PC-9 (cell line): ENCODE measurements around the gene RASIP1. TPM values are rescaled to one million over a fixed set of nuclear protein-coding genes. Genes with fewer than 3 reads are reported as not detected.

Experiments
- BruUV-seq: library from RNA; stranded (reverse); fragments of 400-500 nt; replicated peaks from 2 replicates; lab custom pipeline; 2021; lab: Mats Ljungman, UMichigan
- CTCF ChIA-PET: fragments of 300-600 bp; sonication (Branson Sonifier 250); formaldehyde crosslinking; loops from one replicate; lab custom pipeline; 2022; ENCODE audit warnings: antibody characterized with exemption; lab: Charles Lee
- POLR2A ChIA-PET: fragments of 300-600 bp; sonication (Branson Sonifier 250); formaldehyde crosslinking; loops from one replicate; lab custom pipeline; 2022; ENCODE audit warnings: antibody characterized with exemption; ENCODE audit not compliant: unreplicated experiment; lab: Charles Lee
- DNase-seq, 2 experiments: peaks; one replicate each; pipeline versions ENCODE4 v3.0.0 to v3.0.0-alpha.2; 2015 to 2022; ENCODE audit warnings: mixed read lengths in 1 of 2
- H2AFZ ChIP-seq: fragments of 200-600 bp; sonication (generic); 2 replicates; pipeline ENCODE4 v1.8.1; 2017; ENCODE audit warnings: antibody characterized with exemption
- H3F3A ChIP-seq: fragments of 200-600 bp; sonication (generic); 2 replicates; pipeline ENCODE4 v1.8.1; 2017; ENCODE audit warnings: antibody characterized with exemption, mild to moderate bottlenecking, low read depth; ENCODE audit not compliant: insufficient read depth
- H3K27ac ChIP-seq: fragments of 200-600 bp; sonication (generic); 2 replicates; pipeline ENCODE4 v1.6.1; 2016; ENCODE audit warnings: mixed run types
- H3K27me3 ChIP-seq: fragments of 200-600 bp; sonication (generic); 2 replicates; pipeline ENCODE4 v1.6.1; 2016; ENCODE audit warnings: low read depth, mixed run types; ENCODE audit not compliant: insufficient read depth
- H3K36me3 ChIP-seq: fragments of 200-600 bp; sonication (generic); 2 replicates; pipeline ENCODE4 v1.6.1; 2016; ENCODE audit warnings: low read depth, mixed run types
- H3K4me1 ChIP-seq: fragments of 200-600 bp; sonication (generic); replicated peaks from 2 replicates; pipeline ENCODE4 v1.6.1; 2016; ENCODE audit warnings: mixed run types; ENCODE audit not compliant: insufficient read depth
- H3K4me2 ChIP-seq: fragments of 200-600 bp; sonication (generic); 2 replicates; pipeline ENCODE4 v1.6.1; 2017; ENCODE audit warnings: mixed run types
- H3K4me3 ChIP-seq: fragments of 200-600 bp; sonication (generic); 2 replicates; pipeline ENCODE4 v1.6.1; 2016; ENCODE audit warnings: mixed run types
- H3K79me2 ChIP-seq: fragments of 200-600 bp; sonication (generic); 2 replicates; pipeline ENCODE4 v1.6.1; 2017; ENCODE audit warnings: low read depth, mixed run types
- H3K9me2 ChIP-seq: fragments of 200-600 bp; sonication (generic); 2 replicates; pipeline ENCODE4 v1.8.1; 2017; ENCODE audit warnings: mild to moderate bottlenecking; ENCODE audit not compliant: insufficient read depth
- H3K9me3 ChIP-seq: fragments of 200-600 bp; sonication (generic); 2 replicates; pipeline ENCODE4 v1.8.1; 2016; ENCODE audit warnings: low read depth; ENCODE audit not compliant: insufficient read depth
- H4K20me1 ChIP-seq: fragments of 200-600 bp; sonication (generic); 2 replicates; pipeline ENCODE4 v1.8.1; 2017; ENCODE audit not compliant: insufficient read depth
- CTCF ChIP-seq: fragments of 200-600 bp; sonication (generic); conservative IDR thresholded peaks from 2 replicates; pipeline ENCODE4 v1.6.1; 2017; ENCODE audit warnings: mixed run types, antibody characterized with exemption, mild to moderate bottlenecking, moderate library complexity
- EZH2 ChIP-seq: fragments of 200-600 bp; sonication (generic); IDR thresholded peaks from 2 replicates; pipeline ENCODE4 v1.8.0; 2017; ENCODE audit warnings: antibody characterized with exemption, low read depth
- intact Hi-C: fragments of 100-400 bp; cut with micrococcal nuclease; formaldehyde crosslinking; loops from one replicate; pipeline ENCODE4 v1.10.0; 2022; ENCODE audit not compliant: unreplicated experiment
- total RNA-seq: library from RNA; stranded (reverse); gene quantifications from 2 replicates; pipeline ENCODE4 v1.2.3, GENCODE V29; 2021

RASIP1 gene
- total RNA-seq, 1 experiment from 2014 or later: 1.4 TPM

GRCh38 chr19:48670699-48671445 is 69.5 kb downstream of the RASIP1 start:
- Histone ChIP-seq H3F3A (0 out of 2 replicates have a peak, but pooled peaks cover 4% of the 10 kb centered on the region), H3K79me2 (no peaks in the 10 kb centered on the region), H4K20me1 (no peaks in the 10 kb centered on the region), H3K27me3 (no peaks in the 10 kb centered on the region), H3K4me1 (peaks cover under 1% of the 10 kb centered on the region; the same call in 1 of the 2 replicates), H3K4me3 (no peak overlapping the region), H3K27ac (no peak overlapping the region), H3K36me3 (no peaks in the 10 kb centered on the region), H3K9me3 (no peaks in the 10 kb centered on the region), H2AFZ (no peak overlapping the region), H3K4me2 (no peak overlapping the region), H3K9me2 (no peaks in the 10 kb centered on the region)
- intact Hi-C loops: no loop called here
- TF ChIP-seq CTCF (no peak), EZH2 (no peak)
- no peak for DNase-seq
- ChIA-PET CTCF (no interaction called here), POLR2A (interaction anchor here (0.7 kb wide), 1 partner anchor 68 kb away, joined by 3 read pairs; no protein-coding TSS in a partner anchor)
- BruUV-seq: no TSS peak

Other genes starting within 250 kb of the RASIP1 start
- 13.9 and 19.6 TPM in 2 replicates for gene LMTK3, start 228.8 kb downstream of the RASIP1 start, total RNA-seq
- gene SULT2B1, start 188.4 kb downstream of the RASIP1 start, total RNA-seq: 4.4 and 6.2 TPM in 2 replicates
- gene SPACA4, start 133.9 kb downstream of the RASIP1 start, total RNA-seq: not detected in 2 replicates
- gene FAM83E, start 125.5 kb downstream of the RASIP1 start, total RNA-seq: 12.3 and 17.4 TPM in 2 replicates
- 1,618 and 1,710 TPM in 2 replicates for gene RPL18, start 121.4 kb downstream of the RASIP1 start, total RNA-seq
- gene SPHK2, start 121.1 kb downstream of the RASIP1 start, total RNA-seq: 18.4 and 20.0 TPM in 2 replicates
- gene DBP, start 103.2 kb downstream of the RASIP1 start, total RNA-seq: 48.2 and 48.6 TPM in 2 replicates
- gene CA11, start 94.4 kb downstream of the RASIP1 start, total RNA-seq: 11.0 and 12.2 TPM in 2 replicates
- 2.9 and 7.4 TPM in 2 replicates for gene NTN5, start 67.6 kb downstream of the RASIP1 start, total RNA-seq
- gene FUT2, start 44.6 kb downstream of the RASIP1 start, total RNA-seq: 8.7 and 9.6 TPM in 2 replicates
- 2.6 and 3.9 TPM in 2 replicates for gene MAMSTR, start 20.9 kb downstream of the RASIP1 start, total RNA-seq
- gene IZUMO1, start 6.3 kb upstream of the RASIP1 start, total RNA-seq: 2.2 and 3.0 TPM in 2 replicates
- gene FUT1, start 12.0 kb upstream of the RASIP1 start, total RNA-seq: 7.9 and 9.6 TPM in 2 replicates
- gene FGF21, start 14.9 kb upstream of the RASIP1 start, total RNA-seq: 0.41 and 0.78 TPM in 2 replicates
- 69.7 and 70.5 TPM in 2 replicates for gene BCAT2, start 70.4 kb upstream of the RASIP1 start, total RNA-seq
- gene HSD17B14, start 95.9 kb upstream of the RASIP1 start, total RNA-seq: 20.7 and 33.6 TPM in 2 replicates
- gene PLEKHA4, start 128.0 kb upstream of the RASIP1 start, total RNA-seq: 0.79 and 1.8 TPM in 2 replicates
- gene PPP1R15A, start 131.8 kb upstream of the RASIP1 start, total RNA-seq: 49.5 and 53.6 TPM in 2 replicates
- not detected in 2 replicates for gene TULP2, start 158.1 kb upstream of the RASIP1 start, total RNA-seq
- 185 and 216 TPM in 2 replicates for gene NUCB1, start 159.7 kb upstream of the RASIP1 start, total RNA-seq
- gene DHDH, start 193.1 kb upstream of the RASIP1 start, total RNA-seq: 2.0 and 2.4 TPM in 2 replicates
- gene BAX, start 214.3 kb upstream of the RASIP1 start, total RNA-seq: 140 and 198 TPM in 2 replicates
- 3,402 and 3,822 TPM in 2 replicates for gene FTL, start 224.7 kb upstream of the RASIP1 start, total RNA-seq